Astrocyte of the hippocampus (primary cell): ENCODE measurements around the gene SETD4.

Experiments
- DNase-seq: peaks from one replicate; pipeline ENCODE4 v3.0.0; 2011; ENCODE audit warnings: low read depth, low spot score

SETD4 gene

DNA sequence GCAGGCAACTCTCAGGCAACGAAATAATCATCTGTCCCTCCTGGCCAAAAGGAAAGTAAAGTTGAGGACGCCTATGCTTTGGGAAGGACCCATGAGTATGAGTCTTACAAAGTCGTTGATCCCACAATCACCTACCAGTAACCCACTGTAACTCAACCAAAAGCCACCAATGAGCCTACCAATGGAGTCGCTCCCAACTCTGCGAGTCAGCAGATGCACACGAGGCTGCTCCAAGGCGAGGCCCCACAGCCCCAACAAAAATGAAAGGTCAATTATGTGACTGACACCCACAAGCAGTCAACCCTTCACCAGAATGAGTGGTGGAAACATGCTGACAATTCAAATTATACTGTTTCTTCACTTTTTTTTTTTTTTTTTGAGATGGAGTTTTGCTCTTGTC, 12.0 kb downstream of the SETD4 start:
- no peak for DNase-seq

DNA sequence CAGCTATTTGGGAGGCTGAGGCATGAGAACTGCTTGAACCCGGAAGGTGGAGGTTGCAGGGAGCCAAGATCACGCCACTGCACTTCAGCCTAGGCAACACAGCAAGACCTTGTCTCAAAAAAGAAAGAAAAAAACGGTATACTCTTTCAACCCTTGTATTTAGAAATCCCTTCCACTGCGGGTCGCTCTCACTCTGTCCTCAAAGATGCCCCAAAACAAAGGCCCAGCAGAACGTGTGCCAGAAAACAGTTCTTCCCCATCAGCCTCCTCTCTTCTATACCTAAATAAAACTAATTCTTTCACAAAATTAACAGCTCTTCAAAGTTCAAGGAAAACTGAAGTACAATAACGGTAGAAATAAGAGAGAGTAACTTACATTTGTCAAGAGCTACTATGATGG, 13.2 kb downstream of the SETD4 start:
- no peak for DNase-seq

DNA sequence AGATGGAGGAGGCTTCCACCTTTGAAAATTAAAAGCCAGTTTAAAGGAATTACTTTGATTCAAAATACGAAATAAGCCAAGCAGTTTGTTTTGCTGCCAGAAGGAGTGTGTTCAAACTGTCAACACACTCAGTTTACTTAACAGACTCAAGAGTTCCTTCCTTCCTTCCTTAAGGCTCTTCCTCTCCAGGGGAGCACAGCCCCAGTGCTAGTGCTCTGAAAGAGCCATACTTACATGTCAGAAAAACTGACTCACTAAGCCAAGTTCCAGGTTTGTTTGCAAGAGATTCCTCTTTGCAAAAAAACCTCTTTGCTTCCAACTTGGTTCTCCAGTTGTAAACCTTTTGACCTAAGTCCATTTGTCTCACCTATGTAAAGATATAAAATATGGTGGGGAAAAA, 14.3 kb downstream of the SETD4 start:
- DNase-seq, result no peak

DNA sequence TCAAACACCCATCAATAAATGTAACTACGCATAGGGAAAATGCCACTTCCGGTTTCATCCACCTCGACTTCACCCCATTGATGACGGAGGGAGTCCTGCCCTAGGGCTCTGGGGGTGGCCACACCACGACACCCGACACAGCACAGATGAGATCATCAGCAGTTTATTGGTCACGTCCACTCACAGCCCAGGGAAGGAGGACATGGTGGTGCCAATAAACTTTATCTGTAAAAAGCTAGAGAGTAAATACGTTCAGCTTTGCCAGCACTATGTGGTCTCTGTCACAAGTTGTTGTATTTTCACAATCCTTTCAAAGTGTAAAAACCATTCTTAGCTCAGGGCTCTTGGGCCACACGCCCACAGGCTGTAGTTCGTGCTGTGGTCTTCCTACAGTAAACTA, 16.3 kb downstream of the SETD4 start:
- DNase-seq, result no peak

DNA sequence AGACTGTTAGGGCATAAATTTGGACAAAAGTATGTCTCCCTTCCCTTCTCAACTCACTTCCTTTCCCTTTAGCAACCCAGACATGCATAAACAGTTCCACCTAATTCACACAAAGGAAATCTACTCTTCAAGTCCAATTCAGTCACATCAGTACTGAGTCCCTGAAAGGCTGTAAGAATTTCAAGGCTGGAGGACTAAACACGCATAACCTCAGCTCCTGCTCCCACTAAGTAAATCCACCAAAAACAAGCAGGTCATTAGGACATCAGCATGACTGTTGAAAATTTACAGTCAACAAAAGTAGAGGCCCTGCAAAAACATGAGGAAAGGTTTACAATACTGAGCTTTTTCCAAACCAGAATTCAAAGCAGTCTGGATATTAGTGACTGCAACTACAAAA, 18.4 kb downstream of the SETD4 start:
- DNase-seq, result no peak

DNA sequence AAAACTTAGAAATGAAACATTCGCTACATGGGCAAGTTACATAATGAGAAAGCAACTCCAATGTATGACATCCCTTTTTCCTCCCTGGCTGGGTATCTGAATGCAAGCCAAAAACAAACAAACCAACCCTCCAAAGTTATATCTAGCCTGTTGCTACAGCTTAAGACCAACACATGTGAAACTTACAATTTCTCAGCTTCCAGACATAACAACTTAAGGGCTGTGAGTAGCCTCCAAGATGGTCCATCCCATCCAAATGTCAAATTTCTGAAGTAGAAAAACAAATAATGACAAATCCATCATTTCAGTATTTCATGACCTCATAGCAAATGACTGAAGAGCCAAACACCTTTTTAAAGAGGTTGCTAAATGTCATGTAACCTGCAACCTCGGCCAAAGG, 19.9 kb downstream of the SETD4 start:
- no peak for DNase-seq

DNA sequence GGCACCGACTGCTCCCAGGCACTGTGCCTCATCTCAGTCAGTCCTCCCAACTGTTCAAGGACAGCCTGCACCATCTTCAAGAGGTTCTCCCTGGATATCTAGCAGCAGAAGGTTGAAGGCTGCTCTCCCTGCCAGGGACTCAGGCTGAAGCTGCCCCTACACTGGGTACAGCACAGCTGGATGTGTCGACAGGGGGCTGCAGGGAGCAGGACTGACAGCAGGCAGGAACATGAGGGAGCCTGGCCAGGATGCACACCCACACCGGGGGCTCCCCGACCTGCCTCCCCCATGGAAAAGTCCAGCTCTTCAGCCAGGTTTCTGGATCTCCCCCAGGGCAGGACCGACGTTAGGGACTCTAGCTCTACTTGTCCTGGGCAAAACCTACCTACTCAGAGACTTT, 20.5 kb downstream of the SETD4 start:
- DNase-seq, result no peak

DNA sequence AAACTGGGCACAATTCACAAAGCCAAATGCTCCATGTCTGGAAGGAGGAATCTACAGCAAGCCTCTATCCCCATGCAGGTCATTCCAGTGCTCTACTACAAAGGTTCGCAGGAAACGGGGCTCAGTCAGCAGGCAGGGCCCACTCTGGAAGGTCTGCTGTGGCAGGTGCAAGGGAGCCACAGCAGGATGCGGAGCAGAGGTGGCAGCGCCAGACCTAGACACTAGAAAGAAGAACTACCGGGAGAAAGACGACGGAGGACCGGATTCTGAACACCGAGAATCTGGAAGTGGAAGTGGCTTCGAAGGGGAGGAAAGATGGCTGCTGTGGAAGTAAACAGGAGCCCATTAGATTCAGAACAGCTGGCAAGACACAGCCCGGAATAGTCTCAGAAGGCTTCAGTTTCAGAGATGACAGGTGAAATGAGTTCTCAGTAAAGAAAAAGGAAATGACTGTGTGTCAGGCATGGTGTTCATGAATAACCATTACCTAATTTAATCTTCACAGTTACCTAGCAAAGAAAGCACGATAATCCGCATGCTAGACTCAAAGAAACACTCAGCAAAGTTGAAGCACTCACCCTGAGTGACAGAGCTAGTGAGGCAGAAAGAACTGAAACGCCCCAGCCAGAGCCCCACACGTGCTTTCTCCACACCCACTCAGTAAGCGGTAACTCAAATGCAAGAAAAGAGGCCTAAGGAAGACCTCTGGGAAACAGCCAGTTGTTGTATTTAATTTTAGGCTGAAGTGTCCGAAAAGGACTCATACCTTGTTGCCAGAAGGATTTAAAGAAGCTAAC, 21.4 kb downstream of the SETD4 start:
- DNase-seq, result no peak

DNA sequence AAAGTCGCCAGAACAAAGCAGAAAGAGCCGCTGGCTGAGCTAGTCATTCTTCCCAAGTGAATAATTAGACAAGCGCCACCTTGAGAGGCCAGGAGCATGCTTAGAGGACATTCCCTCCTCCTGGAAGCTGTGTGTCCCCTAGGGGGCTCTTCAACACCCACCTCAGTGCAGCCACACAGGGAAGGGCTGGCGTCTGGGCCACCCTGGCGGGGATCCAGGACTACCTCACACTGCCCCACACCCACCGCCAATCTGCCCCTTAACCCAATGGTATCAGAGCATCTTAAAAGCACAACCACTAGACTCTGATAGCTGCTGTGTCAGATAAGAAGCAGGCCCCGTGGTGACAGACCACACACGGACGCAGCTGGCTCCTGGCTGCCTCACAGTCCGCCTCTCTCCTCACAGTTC, 24.9 kb downstream of the SETD4 start:
- DNase-seq, result no peak

DNA sequence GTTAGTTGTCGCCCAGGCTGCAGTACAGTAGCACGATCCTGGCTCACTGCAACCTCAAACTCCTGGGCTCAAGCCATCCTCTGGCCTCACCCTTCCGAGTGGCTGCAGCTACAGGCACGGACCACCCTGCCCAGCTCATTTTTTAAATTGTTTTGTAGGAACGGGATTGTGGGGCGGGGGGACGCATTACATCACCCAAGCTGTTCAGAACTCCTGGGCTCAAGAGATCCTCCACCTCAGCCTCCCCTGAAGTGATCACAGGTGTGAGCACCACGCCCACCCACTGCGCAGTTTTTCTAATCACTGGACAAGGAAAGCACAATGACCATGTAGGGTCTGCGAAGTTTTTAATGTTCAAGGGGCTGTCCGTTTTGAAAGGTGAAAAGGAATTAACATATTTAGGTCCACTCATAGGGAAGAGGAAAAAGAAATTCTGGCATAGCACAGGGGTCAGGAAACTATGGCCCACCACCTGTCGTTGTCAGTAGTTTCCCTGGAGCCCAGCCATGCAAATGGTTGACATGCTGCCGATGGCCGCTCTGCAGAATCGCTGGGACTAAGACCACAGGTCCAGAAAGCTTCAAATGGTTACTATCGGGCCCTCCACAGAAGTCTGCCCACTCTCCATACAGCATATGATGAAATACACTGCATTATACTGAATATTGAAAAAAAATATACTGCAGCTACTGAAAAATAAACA, 26.0 kb downstream of the SETD4 start:
- DNase-seq, result no peak

DNA sequence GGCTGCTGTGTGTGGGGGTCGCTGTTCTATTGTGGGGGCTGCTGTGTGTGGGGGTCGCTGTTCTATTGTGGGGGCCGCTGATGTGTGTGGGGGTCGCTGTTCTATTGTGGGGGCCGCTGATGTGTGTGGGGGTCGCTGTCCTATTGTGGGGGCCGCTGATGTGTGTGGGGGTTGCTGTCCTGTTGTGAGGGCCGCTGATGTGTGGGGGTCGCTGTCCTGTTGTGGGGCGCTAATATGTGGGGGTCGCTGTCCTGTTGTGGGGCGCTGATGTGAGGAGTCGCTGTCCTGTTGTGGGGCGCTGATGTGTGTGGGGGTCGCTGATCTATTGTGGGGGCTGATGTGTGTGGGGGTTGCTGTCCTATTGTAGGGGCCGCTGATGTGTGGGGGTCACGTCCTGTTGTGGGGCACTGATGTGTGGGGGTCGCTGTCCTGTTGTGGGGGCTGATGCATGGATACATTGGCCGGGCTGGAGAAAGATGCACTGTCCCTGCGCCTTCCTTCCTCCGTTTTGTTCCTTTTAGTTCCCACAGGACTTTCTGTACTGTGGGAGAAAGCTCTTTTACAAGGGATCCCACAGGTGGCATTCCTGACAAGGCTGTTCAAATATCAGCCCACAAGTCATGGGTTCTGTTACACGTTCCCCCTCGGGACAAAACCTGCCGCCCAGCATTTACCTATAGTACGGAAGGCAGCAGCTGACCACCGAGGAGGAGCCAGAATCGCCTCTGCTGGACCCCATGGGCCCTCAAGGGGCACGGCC, 27.5 kb downstream of the SETD4 start:
- no peak for DNase-seq

DNA sequence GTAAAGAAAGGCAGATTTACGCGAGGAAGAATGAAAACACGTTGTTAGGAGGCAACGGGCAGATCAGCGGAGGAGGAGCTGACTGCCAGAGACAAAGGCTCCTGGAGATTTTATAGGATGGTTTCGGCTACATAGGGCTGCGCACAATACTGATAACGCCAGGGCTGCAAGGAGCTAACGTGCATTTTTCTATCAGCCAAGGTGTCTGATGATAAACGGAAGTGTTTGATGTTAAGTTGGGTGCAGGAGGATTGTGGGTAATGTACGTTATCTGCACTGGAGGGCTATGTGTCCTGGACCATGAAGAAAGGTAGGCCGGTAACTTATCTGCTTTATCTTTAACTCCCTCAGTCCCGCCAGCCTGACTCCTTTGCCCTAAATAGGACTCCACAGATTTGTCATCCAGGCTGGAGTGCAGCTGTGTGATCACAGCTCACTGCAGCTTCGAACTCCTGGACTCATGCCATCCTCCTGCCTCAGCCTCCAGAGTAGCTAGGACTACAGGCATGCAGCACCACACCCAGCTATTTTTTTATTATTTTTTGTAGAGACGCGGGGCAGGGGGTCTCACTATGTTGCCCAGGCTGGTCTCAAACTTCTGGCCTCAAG, 29.6 kb downstream of the SETD4 start:
- DNase-seq, result peak; percentile 6

DNA sequence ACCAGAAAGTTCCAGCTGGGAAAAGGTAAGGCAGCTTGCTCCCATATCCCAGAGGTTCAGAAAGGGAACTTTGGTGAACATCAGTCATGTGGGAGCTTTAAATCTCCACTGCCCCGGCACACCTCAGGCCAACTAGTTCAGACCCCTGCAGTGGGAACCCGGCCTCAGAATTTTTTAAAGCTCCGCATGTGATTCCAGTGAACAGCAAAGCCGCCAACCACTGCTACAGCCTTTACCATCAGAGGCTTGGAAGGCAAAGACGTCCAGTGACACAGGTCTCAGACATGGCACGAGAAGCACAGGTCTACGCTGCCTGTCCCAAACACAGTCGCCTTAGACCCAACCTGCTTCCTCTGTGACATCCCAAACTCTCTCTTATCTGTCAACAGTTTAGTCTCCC, 31.0 kb downstream of the SETD4 start:
- no peak for DNase-seq

DNA sequence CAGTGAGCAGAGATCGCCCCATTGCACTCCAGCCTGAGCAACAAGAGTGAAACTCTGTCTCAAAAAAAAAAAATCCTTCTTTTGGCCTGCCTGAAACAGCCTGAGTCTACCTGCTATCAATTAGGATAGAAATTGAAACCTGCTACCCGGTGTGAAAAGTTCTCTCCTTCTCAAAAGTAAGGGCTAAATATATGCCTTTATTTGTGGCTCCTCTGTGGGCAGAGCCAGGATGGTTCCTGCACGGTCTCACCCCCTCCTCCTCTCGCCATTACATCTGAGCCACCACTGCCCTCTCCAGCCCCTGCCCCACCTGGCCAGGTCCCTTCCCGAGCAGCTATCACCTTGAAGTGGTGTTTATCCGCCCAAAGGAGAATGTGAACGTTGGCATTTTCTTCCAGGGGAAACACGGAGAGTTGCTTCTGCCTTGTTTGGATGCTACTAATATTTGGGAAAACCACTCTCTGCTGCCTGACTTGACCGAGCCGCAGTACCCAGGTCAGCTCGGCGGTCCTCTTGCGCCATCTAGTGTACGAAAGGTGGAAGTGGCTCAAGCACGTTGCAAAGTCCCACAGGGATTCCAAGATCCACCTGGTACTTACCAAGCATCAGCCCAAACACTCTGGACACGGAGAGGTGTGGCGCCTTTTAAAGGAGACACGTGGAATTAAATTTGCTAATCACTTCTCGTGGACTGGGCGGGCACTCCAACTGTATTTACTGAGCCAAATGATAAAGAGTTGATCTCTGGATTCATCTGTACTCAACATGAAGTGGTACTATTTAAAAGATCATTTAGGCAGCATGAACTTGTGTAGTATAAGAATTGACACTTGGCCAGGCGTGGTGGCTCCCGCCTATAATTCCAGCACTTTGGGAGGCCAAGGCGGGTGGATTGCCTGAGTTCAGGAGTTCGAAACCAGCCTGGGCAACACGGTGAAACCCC, 31.9 kb downstream of the SETD4 start:
- peak; percentile 89 for DNase-seq

DNA sequence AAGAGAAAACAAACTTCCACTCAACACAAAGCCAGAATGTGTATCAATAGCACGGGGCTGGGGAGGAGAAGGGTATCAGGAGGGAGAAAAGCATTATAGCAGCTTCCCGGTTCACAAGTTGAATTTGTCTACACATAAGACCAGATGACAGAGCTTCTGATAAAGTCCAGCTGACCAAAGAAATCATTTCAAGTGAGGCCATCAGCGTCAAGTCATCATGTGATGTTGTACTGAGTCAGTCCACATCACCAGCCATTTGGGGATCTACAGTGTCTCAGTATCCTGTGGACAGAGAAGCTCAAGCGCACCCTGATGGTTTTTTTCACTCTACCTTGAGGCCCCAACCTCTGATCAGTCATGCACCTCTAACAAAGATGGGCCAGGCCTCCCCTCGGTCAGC, 33.0 kb downstream of the SETD4 start:
- no peak for DNase-seq

DNA sequence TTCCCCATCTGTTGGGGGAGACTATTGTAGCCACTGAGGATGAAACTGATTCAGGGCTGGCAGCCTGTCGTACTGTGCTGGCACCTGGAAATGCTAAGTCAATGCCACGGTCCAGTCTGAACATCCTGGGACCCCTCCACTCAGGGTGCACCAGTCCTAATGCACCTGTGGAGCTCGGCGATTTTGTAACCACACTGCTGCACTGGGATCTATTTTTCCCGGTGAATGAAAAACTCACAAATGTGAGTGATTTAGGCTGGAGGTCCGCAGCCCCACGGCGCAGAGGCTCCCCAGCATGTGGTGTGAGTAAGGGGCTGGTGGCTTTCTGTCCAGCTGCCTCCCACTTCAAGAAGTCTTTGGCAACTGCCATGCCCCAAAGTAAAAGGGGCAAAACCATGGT, 35.5 kb downstream of the SETD4 start:
- no peak for DNase-seq

DNA sequence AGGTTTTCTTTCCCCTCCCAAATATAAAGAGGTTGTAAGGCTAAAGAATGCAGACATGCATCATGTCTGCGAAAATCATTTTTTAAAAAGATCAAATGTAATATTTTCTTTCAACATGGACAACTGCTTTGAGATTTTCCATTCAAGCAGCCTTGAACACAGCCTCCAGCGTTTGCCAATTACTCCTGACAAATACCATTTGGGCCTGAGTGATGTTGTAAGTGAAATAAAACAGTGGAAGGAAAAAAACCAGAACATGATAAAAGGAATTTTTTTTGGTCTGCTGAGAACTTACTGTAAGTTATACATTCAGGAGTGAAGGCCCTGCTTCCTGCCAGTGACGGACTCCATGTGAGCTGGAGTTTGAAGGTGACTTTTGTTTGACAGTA, 37.2 kb downstream of the SETD4 start:
- DNase-seq, result no peak

DNA sequence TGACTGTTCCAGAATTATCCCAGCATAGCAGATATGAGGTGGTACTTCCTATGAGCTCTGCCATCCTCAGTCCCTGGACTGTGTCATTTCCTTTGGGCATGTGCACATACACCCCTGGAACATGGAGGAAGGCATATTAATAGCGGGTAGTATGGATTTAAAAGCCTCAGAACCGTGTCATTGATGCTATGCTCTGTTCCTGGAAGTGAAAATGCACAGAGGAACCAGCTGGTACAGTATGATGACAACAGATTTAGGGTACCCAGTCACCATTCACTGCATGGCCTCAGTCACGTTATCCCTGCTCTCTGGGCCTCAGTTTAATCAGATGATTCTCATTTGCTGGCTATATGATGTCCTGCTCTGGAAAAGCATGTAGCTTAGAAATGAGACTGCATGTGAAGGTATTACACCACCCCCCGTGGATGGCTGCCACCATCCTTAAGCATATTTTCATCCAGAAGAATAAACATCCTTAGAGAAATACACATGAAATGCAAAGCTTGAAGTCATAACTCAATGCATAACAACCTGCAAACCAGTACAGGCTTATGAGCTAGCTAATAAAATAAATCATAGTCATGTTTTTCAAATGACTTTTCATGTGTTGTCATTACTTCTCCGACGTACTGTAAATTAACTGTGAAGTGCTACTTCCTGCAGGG, 37.8 kb downstream of the SETD4 start:
- no peak for DNase-seq

DNA sequence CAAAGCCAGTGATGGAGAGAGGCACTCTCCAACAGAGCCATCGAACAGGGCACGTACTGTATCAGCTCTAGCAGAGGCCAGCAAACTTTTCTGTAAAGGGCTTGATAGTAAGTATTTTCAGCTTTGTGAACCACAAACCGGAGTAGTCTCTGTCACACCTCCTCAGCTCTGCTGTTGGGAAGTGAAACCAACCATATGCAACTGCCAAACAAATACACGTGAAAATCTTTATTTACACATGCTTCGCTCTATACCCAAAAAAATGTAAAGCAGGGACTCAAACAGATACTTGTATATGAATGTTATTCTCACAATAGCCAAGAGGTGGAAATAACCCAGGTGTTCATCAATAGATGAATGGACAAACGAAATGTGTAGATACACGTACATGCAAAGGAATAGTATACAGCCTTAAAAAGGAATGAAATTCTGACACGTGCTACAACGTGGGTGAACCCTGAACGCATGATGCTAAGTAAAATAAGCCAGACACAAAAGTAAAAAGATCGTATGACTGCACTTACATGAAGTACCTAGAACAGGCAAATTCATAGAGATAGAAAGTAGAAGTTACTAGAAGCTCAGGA, 39.0 kb downstream of the SETD4 start:
- no peak for DNase-seq

DNA sequence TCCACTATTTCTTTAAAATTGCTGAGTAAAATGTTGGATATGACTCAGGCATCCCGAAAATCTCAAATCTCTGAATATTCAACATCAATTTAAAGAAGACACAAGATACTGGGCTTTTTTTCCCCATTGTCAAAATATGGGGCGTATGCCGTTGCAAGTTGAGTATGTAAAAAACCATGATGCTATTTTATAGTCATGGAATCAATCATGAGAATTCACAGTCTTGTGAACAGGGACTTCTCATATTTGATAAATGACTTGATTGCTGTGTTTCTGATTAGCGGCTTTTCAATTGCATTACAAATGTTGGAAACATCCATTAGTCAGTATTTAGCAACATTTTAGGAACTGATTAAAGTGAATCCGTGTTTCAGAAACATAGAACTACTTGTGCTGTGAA, 45.3 kb downstream of the SETD4 start:
- no peak for DNase-seq
